ENCODE measurements around the gene LRFN2. TPM values are rescaled to one million over a fixed set of nuclear protein-coding genes. Genes with fewer than 3 reads are reported as not detected.
A peak's percentile ranks its signal among the peaks of the same experiment; 100 is the strongest.

Gene LRFN2
- total and polyA plus RNA-seq, 12 donors = not detected

- intact Hi-C loops (cut with DNase I) = no loop called here
- no peaks in the 10 kb centered on the region for H3K36me3 ChIP-seq
- no peaks in the 10 kb centered on the region for H3K9me3 ChIP-seq
- 87 to 89% methylated on average over 7 of the region's 7 CpGs for WGBS, 2 donors
- DNase-seq = no peak
- H3K27me3 ChIP-seq = peaks cover 0 to 36% (median 4%) of the 10 kb centered on the region in 7 donors
- no peaks in the 10 kb centered on the region for H3K4me1 ChIP-seq
- H3K4me3 ChIP-seq = no peak overlapping the region
- H3K27ac ChIP-seq = no peak overlapping the region
- TF ChIP-seq CTCF (IDR thresholded peaks at IDR 0.05) = no peak
- ATAC-seq = no peak
These were observed 148.0 kb downstream of the LRFN2 start for GRCh38 chr6:40439026-40439800.

GRCh38 chr6:40438246-40438887 is 148.8 kb downstream of the LRFN2 start:
- intact Hi-C loops (cut with DNase I) = no loop called here
- DNase-seq (no peak), ATAC-seq (no peak)
- Histone ChIP-seq H3K27ac (no peak overlapping the region), H3K36me3 (no peaks in the 10 kb centered on the region), H3K4me3 (no peak overlapping the region), H3K27me3 (peaks cover 0 to 42% (median 8%) of the 10 kb centered on the region in 7 donors), H3K9me3 (no peaks in the 10 kb centered on the region), H3K4me1 (no peaks in the 10 kb centered on the region)
- 80 to 89% methylated on average over 6 of the region's 6 CpGs for WGBS, 2 donors
- TF ChIP-seq CTCF (IDR thresholded peaks at IDR 0.05) = no peak

- no peak overlapping the region for H3K27ac ChIP-seq
- H3K9me3 ChIP-seq = no peaks in the 10 kb centered on the region
- no peaks in the 10 kb centered on the region for H3K36me3 ChIP-seq
- no peak for TF ChIP-seq CTCF (IDR thresholded peaks at IDR 0.05)
- H3K4me1 ChIP-seq = no peaks in the 10 kb centered on the region
- H3K27me3 ChIP-seq = peaks cover 0 to 49% (median 15%) of the 10 kb centered on the region in 7 donors
- intact Hi-C loops (cut with DNase I) = no loop called here
- ATAC-seq (no peak), DNase-seq (no peak)
- no peak overlapping the region for H3K4me3 ChIP-seq
- WGBS, 2 donors = 88 to 89% methylated on average over 2 of the region's 2 CpGs
These were observed 149.5 kb downstream of the LRFN2 start for GRCh38 chr6:40437631-40438030.

- peak in 3 of 8 donors; percentile 25 to 59 (median 50) for ATAC-seq
- H3K36me3 ChIP-seq = no peaks in the 10 kb centered on the region
- peaks cover 0 to 55% (median 21%) of the 10 kb centered on the region in 7 donors for H3K27me3 ChIP-seq
- no peak overlapping the region for H3K4me3 ChIP-seq
- no peak for TF ChIP-seq CTCF (IDR thresholded peaks at IDR 0.05)
- DNase-seq = no peak
- intact Hi-C loops (cut with DNase I) = no loop called here
- H3K27ac ChIP-seq = no peak overlapping the region
- no peaks in the 10 kb centered on the region for H3K9me3 ChIP-seq
- WGBS, 2 donors = 67 to 68% methylated on average over 8 of the region's 8 CpGs
- no peaks in the 10 kb centered on the region for H3K4me1 ChIP-seq
These were observed 150.2 kb downstream of the LRFN2 start for GRCh38 chr6:40436685-40437604.

Data from heart right ventricle (tissue), 16 donors.